ENCODE data around the gene ANXA6. TPM values are rescaled to one million over a fixed set of nuclear protein-coding genes. Genes with fewer than 3 reads are reported as not detected.

Gene ANXA6
- total and polyA plus RNA-seq, 2 donors (not counting 1 experiment from before 2014, with no cell fraction given): 136 to 300 TPM

DNA sequence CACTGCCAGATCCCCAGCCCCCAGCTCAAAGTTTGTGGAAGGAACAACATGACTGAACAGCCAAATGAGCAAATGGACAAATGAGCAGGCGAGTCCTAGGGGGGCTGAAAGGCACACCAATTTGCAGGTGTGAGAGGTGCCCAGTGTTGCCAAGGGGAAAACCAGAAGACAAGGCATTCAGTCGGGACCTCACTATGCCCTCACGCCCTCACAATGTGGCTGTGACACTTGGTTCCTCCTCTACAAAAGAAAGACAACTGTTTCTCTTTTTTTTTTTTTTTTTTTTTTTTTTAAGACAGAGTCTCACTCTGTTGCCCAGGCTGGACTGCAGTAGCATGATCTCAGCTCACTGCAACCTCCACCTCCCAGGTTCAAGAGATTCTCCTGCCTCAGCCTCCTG lies 104.7 kb downstream of the ANXA6 start:
- no peak overlapping the region for H3K27ac Mint-ChIP-seq

More for the DNA sequence above, 104.7 kb downstream of the ANXA6 start:
- ATAC-seq (ENCODE audit: low read depth) (no peak), DNase-seq (peak; percentile 33)
- H3K79me2 ChIP-seq (ENCODE audit: control insufficient read depth, insufficient read depth, low read length): peaks cover 70% of the 10 kb centered on the region
- peak overlapping the region in 1 of 2 donors; percentile 23 for H3K27ac ChIP-seq (ENCODE audit: low read length in 2 of 2)
- POLR2A ChIA-PET: interaction anchor here (0.7 to 1.4 kb wide), 2 partner anchors 63 to 112 kb away, joined by 3 to 9 read pairs; no protein-coding TSS in a partner anchor
- Mint-ChIP-seq H3K9me3 (ENCODE audit: insufficient read depth) (no peaks in the 10 kb centered on the region), H3K4me1 (peaks cover 35% of the 10 kb centered on the region), H3K4me3 (no peak overlapping the region), H3K27me3 (no peaks in the 10 kb centered on the region)
- no peak overlapping the region for H3K4me3 ChIP-seq (ENCODE audit: control extremely low read depth in 1 of 5, extremely low read depth in 1 of 5, insufficient read depth in 1 of 5, low read depth in 2 of 5, low read length in 4 of 5)
- CTCF ChIA-PET: interaction anchor here (0.8 to 17.8 kb wide), 32 partner anchors 8 to 599 kb away, joined by 3 to 918 read pairs (median 12); partner anchors contain the start of genes ANXA6, DCTN4 and TNIP1
- H3K27me3 ChIP-seq (replicated peaks in 1 of 4; ENCODE audit: control extremely low read depth in 1 of 4, control insufficient read depth in 3 of 4, insufficient read depth in 4 of 4, low read length in 3 of 4): no peaks in the 10 kb centered on the region
- H4K20me1 ChIP-seq (ENCODE audit: control insufficient read depth, insufficient read depth, low read length, poor library complexity, severe bottlenecking): peaks cover 89% of the 10 kb centered on the region
- H3K9ac ChIP-seq (ENCODE audit: low read length): no peak overlapping the region
- 67% methylated on average over 1 of the region's 3 CpGs for WGBS (ENCODE audit: insufficient coverage)
- no peak overlapping the region for H2AFZ ChIP-seq (ENCODE audit: insufficient read depth, low read depth, low read length, poor library complexity, severe bottlenecking)
- no peaks in the 10 kb centered on the region for H3K9me3 ChIP-seq (ENCODE audit: control extremely low read depth in 1 of 3, control insufficient read depth in 2 of 3, insufficient read depth in 1 of 3, low read length in 2 of 3)
- H3K4me2 ChIP-seq (replicated peaks; ENCODE audit: low read depth, low read length, poor library complexity, severe bottlenecking): no peak overlapping the region
- intact Hi-C loops (cut with micrococcal nuclease): loop anchor here (5.0 to 10.0 kb wide), 2 partner anchors 244 to 392 kb away; partner anchors contain the start of gene SLC36A1
- peaks cover 15 to 25% of the 10 kb centered on the region in 2 donors for H3K4me1 ChIP-seq (ENCODE audit: control insufficient read depth in 2 of 2, insufficient read depth in 2 of 2, low read length in 2 of 2)
- TF ChIP-seq EZH2 (IDR thresholded peaks at IDR 0.05; ENCODE audit: borderline replicate concordance, insufficient read depth, low read depth, low read length, poor library complexity, severe bottlenecking): no peak
- TF ChIP-seq, protein P1, sequence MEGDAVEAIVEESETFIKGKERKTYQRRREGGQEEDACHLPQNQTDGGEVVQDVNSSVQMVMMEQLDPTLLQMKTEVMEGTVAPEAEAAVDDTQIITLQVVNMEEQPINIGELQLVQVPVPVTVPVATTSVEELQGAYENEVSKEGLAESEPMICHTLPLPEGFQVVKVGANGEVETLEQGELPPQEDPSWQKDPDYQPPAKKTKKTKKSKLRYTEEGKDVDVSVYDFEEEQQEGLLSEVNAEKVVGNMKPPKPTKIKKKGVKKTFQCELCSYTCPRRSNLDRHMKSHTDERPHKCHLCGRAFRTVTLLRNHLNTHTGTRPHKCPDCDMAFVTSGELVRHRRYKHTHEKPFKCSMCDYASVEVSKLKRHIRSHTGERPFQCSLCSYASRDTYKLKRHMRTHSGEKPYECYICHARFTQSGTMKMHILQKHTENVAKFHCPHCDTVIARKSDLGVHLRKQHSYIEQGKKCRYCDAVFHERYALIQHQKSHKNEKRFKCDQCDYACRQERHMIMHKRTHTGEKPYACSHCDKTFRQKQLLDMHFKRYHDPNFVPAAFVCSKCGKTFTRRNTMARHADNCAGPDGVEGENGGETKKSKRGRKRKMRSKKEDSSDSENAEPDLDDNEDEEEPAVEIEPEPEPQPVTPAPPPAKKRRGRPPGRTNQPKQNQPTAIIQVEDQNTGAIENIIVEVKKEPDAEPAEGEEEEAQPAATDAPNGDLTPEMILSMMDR (IDR thresholded peaks at IDR 0.05): no peak
- H3K36me3 ChIP-seq (replicated peaks in 1 of 2; ENCODE audit: control extremely low read depth in 1 of 2, control insufficient read depth in 1 of 2, extremely low read depth in 1 of 2, insufficient read depth in 2 of 2, low read length in 1 of 2): peaks cover 4 to 85% of the 10 kb centered on the region in 2 experiments

All from B cell (primary cell).